Activated CD4-positive, alpha-beta T cell treated with anti-CD3 and anti-CD28 coated beads, Interleukin-2, amount 10 ng/mL, durations not matched to agents 7 days and 5 days (primary cell): ENCODE data around the gene CLSTN2. TPM values are rescaled to one million over a fixed set of nuclear protein-coding genes. Genes with fewer than 3 reads are reported as not detected.

ENCODE experiments used
- CTCF ChIA-PET: fragments of 350-600 bp; sonication (Branson Sonifier 250); formaldehyde crosslinking; loops from one replicate; lab custom pipeline; 2021; ENCODE audit warnings: antibody characterized with exemption; lab: Charles Lee
- POLR2A ChIA-PET: fragments of 350-600 bp; sonication (Branson Sonifier 250); formaldehyde crosslinking; loops from one replicate; lab custom pipeline; 2021; ENCODE audit warnings: antibody characterized with exemption; lab: Charles Lee
- DNase-seq: peaks from one replicate; pipeline ENCODE4 v3.0.0-alpha.2; 2020
- H3K27ac Mint-ChIP-seq: one replicate; pipeline ENCODE4 v1.8.0; 2021; ENCODE audit warnings: mild to moderate bottlenecking, moderate library complexity, mixed read lengths
- H3K27me3 Mint-ChIP-seq: one replicate; pipeline ENCODE4 v1.8.0; 2021; ENCODE audit warnings: mixed read lengths
- H3K36me3 Mint-ChIP-seq: one replicate; pipeline ENCODE4 v1.8.0; 2021; ENCODE audit warnings: low read depth, mixed read lengths
- H3K4me1 Mint-ChIP-seq: one replicate; pipeline ENCODE4 v1.8.0; 2021; ENCODE audit warnings: mixed read lengths
- H3K4me3 Mint-ChIP-seq: one replicate; pipeline ENCODE4 v1.8.0; 2021; ENCODE audit warnings: mild to moderate bottlenecking, moderate library complexity, mixed read lengths
- H3K9me3 Mint-ChIP-seq: one replicate; pipeline ENCODE4 v1.8.0; 2021; ENCODE audit warnings: mixed read lengths
- total RNA-seq, 2 experiments: library from RNA; stranded (reverse); gene quantifications; one replicate each; pipeline ENCODE4 v1.2.3, GENCODE V29; 2021

The CLSTN2 gene
- total RNA-seq, 2 experiments from 2014 or later, result not detected

DNA sequence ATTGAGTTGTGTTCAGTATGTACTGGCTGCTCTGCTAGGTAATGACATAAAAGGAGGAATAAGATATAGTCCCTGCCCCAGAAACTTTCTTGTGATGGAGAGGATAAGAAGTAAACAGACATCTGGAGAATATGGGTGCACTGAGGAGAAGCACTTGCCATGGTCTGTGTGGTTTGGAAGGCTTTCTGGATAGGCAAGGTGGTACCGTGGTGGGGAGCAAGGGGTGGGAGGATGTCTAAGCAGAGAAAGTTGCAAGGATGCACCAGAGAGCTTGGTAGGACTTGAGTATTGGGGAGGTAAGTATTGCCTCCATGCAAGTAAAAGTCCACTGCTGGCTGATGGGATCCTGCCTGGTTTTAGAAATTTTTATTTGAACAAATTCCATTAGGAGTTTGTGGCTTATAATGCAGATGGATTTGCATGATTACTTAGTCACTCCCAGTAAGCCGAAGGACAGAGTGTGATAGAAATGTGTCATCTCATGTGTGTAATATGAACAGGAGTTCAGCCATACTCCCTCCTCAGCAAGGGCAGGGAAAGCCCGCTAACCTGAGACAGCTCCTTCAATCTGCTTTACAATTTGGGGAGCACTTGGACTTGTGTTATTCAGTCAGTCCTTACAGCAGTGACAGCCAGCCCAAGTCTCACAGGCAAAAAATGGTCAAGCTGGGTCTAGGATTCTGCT, 53.6 kb downstream of the CLSTN2 start:
- Mint-ChIP-seq H3K36me3 (no peaks in the 10 kb centered on the region), H3K27ac (no peak overlapping the region), H3K4me3 (no peak overlapping the region), H3K4me1 (no peaks in the 10 kb centered on the region), H3K9me3 (no peaks in the 10 kb centered on the region), H3K27me3 (peaks cover 7% of the 10 kb centered on the region)
- POLR2A ChIA-PET, result interaction anchor here (0.6 kb wide), 1 partner anchor 446 kb away, joined by 3 read pairs; no protein-coding TSS in a partner anchor
- DNase-seq, result no peak
- CTCF ChIA-PET, result no interaction called here

DNA sequence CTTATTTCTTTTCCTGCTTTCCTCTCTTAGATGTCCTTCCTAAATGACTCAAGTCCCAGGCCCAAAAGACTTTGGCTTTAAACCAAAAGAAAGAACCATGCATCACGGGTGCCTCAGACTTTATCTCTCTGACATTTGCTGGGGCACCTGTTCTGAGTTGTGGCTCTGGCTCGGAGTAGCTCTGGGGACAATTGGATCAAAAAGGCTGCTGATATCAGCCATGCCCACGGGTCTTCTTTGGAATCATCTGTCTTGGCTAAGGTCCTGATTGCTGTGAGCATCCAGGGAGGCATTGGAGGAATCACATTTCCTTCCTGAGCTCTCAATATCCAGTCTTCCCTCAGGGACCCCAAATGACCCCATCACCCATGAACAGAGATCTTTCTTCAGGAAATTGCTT, 59.9 kb downstream of the CLSTN2 start:
- Mint-ChIP-seq H3K4me1 (no peaks in the 10 kb centered on the region), H3K27ac (no peak overlapping the region), H3K4me3 (no peak overlapping the region), H3K36me3 (no peaks in the 10 kb centered on the region), H3K9me3 (no peaks in the 10 kb centered on the region), H3K27me3 (no peaks in the 10 kb centered on the region)
- ChIA-PET CTCF (no interaction called here), POLR2A (no interaction called here)
- DNase-seq, result no peak

DNA sequence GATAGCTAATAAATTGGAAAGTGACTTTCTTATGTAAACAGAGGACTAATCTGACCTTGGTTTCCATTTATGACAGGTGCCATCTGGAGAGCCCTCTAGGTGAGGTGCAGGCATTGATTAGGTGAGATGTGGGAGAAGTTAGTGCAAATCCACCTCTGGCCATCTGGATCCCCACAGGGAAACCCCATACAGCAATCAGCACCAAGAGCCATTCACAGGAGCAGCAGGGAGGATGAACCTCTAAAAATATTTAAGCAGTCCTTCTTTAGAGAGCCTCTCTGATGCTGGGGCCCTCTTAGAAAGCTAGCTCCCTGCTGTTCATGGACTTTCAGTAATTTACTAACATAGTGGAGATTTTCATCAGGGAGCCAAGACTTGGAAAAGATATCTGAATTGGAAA, 69.3 kb downstream of the CLSTN2 start:
- Mint-ChIP-seq H3K9me3 (no peaks in the 10 kb centered on the region), H3K4me3 (no peak overlapping the region), H3K27me3 (no peaks in the 10 kb centered on the region), H3K27ac (no peak overlapping the region), H3K36me3 (no peaks in the 10 kb centered on the region), H3K4me1 (no peaks in the 10 kb centered on the region)
- no peak for DNase-seq
- POLR2A ChIA-PET, result no interaction called here
- CTCF ChIA-PET, result no interaction called here

DNA sequence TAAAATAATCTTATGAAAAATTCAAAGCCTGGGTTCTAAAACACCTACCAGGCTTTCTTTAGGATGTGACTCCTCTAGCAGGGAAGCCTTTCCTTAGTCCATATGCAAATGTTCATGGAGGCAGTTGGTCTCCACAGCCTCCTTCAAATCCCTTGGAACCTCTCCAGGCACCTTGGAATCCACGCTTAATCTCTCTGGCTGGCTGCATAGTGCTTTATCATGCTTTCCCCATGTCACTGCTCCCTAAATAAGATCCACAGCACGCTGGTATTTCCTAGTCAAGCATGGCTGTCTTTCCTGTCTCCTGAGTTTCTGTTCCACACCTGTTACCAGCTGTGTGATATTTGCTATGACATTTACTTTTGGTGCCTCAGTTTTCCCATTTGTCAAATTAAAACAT, 71.3 kb downstream of the CLSTN2 start:
- H3K9me3 Mint-ChIP-seq, result no peaks in the 10 kb centered on the region
- H3K4me1 Mint-ChIP-seq, result no peaks in the 10 kb centered on the region
- ChIA-PET CTCF (no interaction called here), POLR2A (no interaction called here)
- no peak overlapping the region for H3K27ac Mint-ChIP-seq
- no peak for DNase-seq
- H3K27me3 Mint-ChIP-seq, result no peaks in the 10 kb centered on the region
- H3K36me3 Mint-ChIP-seq, result no peaks in the 10 kb centered on the region
- no peak overlapping the region for H3K4me3 Mint-ChIP-seq

GRCh38 chr3:140007081-140007480, 72.1 kb downstream of the CLSTN2 start:
- Mint-ChIP-seq H3K4me1 (no peaks in the 10 kb centered on the region), H3K36me3 (no peaks in the 10 kb centered on the region), H3K9me3 (no peaks in the 10 kb centered on the region), H3K27me3 (no peaks in the 10 kb centered on the region), H3K27ac (no peak overlapping the region), H3K4me3 (no peak overlapping the region)
- DNase-seq, result no peak
- ChIA-PET POLR2A (no interaction called here), CTCF (no interaction called here)

DNA sequence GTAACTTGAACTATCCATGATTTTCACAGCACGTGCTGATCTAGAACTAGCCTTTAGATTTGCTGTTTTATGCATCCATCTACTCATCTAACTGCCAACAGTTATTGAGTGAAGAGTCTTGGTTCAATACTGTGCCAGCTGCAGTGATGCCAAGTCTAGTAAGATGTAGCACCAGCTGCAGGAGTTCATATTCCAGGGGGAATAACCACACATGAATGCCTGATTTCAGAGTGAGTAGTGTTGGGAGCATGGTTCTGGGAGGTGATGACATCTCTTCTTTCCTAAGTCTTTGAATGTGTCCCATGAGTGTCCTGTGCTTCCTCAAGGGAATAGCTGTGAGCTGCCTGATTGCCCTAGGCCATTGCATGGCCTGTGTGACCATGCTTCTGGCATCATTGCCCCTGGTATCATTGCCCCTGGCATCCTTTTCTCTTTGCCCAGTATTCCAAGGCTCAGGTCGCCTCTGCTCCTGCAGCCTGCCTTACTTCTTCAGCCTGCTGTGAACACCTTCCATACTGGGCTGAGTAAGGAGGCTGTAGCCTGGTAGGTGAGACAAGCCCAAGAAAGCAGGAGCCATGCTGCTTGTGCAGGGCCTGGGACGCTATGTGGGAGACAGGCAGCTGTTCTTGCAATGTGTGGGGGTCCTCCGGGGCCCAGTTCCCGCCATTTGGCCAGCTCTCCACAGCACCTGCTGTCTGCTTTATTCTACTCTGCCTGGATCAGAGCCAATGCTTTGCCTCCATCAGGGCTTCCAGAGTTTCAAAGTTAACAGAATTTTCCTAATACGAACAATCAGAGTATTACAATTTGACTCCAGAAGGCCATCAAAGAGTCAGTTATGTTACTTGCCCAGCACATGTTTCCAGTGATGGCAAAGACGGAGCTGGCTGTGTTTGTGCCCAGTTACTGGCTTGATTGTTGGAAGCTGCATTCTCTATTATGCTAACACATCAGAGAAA, 73.2 kb downstream of the CLSTN2 start:
- Mint-ChIP-seq H3K4me3 (no peak overlapping the region), H3K27me3 (no peaks in the 10 kb centered on the region), H3K9me3 (no peaks in the 10 kb centered on the region), H3K4me1 (no peaks in the 10 kb centered on the region), H3K27ac (no peak overlapping the region), H3K36me3 (no peaks in the 10 kb centered on the region)
- CTCF ChIA-PET, result interaction anchor here (0.6 kb wide), 1 partner anchor 1137 kb away, joined by 3 read pairs; no protein-coding TSS in a partner anchor
- POLR2A ChIA-PET, result no interaction called here
- DNase-seq, result no peak

GRCh38 chr3:140010391-140010790, 75.4 kb downstream of the CLSTN2 start:
- H3K9me3 Mint-ChIP-seq, result no peaks in the 10 kb centered on the region
- POLR2A ChIA-PET, result no interaction called here
- DNase-seq, result no peak
- no peaks in the 10 kb centered on the region for H3K27me3 Mint-ChIP-seq
- no peak overlapping the region for H3K4me3 Mint-ChIP-seq
- CTCF ChIA-PET, result interaction anchor here (1.0 kb wide), 1 partner anchor 48 kb away, joined by 4 read pairs; no protein-coding TSS in a partner anchor
- H3K4me1 Mint-ChIP-seq, result no peaks in the 10 kb centered on the region
- no peak overlapping the region for H3K27ac Mint-ChIP-seq
- no peaks in the 10 kb centered on the region for H3K36me3 Mint-ChIP-seq

DNA sequence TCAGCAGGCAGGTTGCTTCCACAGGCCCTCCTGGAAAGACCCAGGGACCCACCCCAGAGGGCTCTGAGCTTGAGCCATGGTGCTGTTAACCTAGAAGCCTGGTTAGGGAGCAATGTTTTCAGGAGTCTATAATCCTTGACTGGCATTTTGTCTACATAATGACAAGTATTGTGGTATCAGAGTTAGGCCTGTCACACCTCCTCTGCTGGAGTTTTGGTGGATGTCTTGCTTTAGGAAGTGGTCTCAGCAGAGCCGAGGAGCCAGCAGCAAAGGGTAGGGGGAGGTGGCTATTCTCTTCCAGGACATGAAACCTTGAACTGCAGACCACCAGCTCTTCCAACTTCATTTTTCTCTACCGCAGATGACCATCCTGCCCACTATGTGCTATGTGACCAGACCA, 76.1 kb downstream of the CLSTN2 start:
- no peaks in the 10 kb centered on the region for H3K9me3 Mint-ChIP-seq
- POLR2A ChIA-PET, result no interaction called here
- no peaks in the 10 kb centered on the region for H3K36me3 Mint-ChIP-seq
- no peak overlapping the region for H3K4me3 Mint-ChIP-seq
- H3K27ac Mint-ChIP-seq, result no peak overlapping the region
- no peaks in the 10 kb centered on the region for H3K4me1 Mint-ChIP-seq
- no peak for DNase-seq
- CTCF ChIA-PET, result interaction anchor here (1.0 kb wide), 1 partner anchor 47 kb away, joined by 4 read pairs; no protein-coding TSS in a partner anchor
- H3K27me3 Mint-ChIP-seq, result no peaks in the 10 kb centered on the region

- ChIA-PET POLR2A (no interaction called here), CTCF (no interaction called here)
- H3K36me3 Mint-ChIP-seq, result no peaks in the 10 kb centered on the region
- no peaks in the 10 kb centered on the region for H3K9me3 Mint-ChIP-seq
- DNase-seq, result no peak
- H3K4me3 Mint-ChIP-seq, result no peak overlapping the region
- H3K27ac Mint-ChIP-seq, result no peak overlapping the region
- H3K4me1 Mint-ChIP-seq, result no peaks in the 10 kb centered on the region
- no peaks in the 10 kb centered on the region for H3K27me3 Mint-ChIP-seq
These were observed 76.8 kb downstream of the CLSTN2 start for GRCh38 chr3:140011611-140012277.

GRCh38 chr3:140013220-140013619, 78.2 kb downstream of the CLSTN2 start:
- no peaks in the 10 kb centered on the region for H3K4me1 Mint-ChIP-seq
- H3K4me3 Mint-ChIP-seq, result no peak overlapping the region
- POLR2A ChIA-PET, result no interaction called here
- no peak overlapping the region for H3K27ac Mint-ChIP-seq
- CTCF ChIA-PET, result no interaction called here
- no peaks in the 10 kb centered on the region for H3K36me3 Mint-ChIP-seq
- H3K9me3 Mint-ChIP-seq, result no peaks in the 10 kb centered on the region
- H3K27me3 Mint-ChIP-seq, result no peaks in the 10 kb centered on the region
- DNase-seq, result no peak

- ChIA-PET CTCF (no interaction called here), POLR2A (no interaction called here)
- no peak for DNase-seq
- Mint-ChIP-seq H3K27me3 (no peaks in the 10 kb centered on the region), H3K4me3 (no peak overlapping the region), H3K4me1 (no peaks in the 10 kb centered on the region), H3K9me3 (no peaks in the 10 kb centered on the region), H3K36me3 (no peaks in the 10 kb centered on the region), H3K27ac (no peak overlapping the region)
These were observed 80.0 kb downstream of the CLSTN2 start for GRCh38 chr3:140014831-140015495.

DNA sequence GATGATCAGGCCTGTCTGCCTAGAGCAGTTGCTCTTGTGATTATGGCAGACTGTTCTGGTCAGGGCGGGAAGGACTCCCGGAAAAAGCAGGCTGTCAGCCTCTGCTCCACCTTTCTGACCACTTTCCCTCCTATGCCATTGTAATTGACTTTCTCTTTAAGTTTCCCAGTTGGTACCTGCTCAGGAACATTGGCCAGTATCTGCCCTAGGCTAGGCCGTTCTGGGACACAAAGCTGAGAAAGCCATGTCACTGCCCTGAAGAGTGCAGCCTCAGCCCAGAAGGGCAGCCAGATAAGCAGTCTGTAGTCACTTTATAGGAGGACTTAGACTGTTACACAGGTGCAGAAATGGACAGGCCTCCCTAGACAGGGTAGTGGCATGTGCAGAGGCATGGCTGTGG, 80.8 kb downstream of the CLSTN2 start:
- no peaks in the 10 kb centered on the region for H3K27me3 Mint-ChIP-seq
- POLR2A ChIA-PET, result no interaction called here
- H3K27ac Mint-ChIP-seq, result no peak overlapping the region
- no peaks in the 10 kb centered on the region for H3K36me3 Mint-ChIP-seq
- no peaks in the 10 kb centered on the region for H3K4me1 Mint-ChIP-seq
- no peak overlapping the region for H3K4me3 Mint-ChIP-seq
- CTCF ChIA-PET, result no interaction called here
- H3K9me3 Mint-ChIP-seq, result no peaks in the 10 kb centered on the region
- DNase-seq, result no peak
